ENCODE data around the gene TMEM132D. TPM values are rescaled to one million over a fixed set of nuclear protein-coding genes. Genes with fewer than 3 reads are reported as not detected.

Gene TMEM132D
- polyA plus RNA-seq, 1 experiment, result 0.02 TPM

DNA sequence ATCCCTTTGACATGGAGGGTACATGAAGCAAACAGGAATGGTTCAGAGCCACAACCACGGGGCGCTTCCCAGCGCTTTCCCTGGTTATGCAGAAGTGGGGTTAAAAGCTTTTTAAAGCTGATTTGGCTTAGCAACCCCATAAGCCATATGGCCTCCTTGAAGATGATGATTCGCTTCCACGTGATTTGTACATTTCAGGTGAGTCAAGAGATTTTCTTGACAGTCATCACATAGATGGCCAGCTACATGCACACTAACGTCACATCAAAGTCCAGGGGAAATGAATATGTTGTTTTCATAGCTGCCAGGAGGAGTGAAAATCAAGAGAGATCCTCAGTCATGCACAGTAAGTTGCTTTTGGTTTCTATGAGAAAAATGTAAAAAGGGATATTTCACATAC is 309.7 kb downstream of the TMEM132D start:
- TF ChIP-seq, protein P1, sequence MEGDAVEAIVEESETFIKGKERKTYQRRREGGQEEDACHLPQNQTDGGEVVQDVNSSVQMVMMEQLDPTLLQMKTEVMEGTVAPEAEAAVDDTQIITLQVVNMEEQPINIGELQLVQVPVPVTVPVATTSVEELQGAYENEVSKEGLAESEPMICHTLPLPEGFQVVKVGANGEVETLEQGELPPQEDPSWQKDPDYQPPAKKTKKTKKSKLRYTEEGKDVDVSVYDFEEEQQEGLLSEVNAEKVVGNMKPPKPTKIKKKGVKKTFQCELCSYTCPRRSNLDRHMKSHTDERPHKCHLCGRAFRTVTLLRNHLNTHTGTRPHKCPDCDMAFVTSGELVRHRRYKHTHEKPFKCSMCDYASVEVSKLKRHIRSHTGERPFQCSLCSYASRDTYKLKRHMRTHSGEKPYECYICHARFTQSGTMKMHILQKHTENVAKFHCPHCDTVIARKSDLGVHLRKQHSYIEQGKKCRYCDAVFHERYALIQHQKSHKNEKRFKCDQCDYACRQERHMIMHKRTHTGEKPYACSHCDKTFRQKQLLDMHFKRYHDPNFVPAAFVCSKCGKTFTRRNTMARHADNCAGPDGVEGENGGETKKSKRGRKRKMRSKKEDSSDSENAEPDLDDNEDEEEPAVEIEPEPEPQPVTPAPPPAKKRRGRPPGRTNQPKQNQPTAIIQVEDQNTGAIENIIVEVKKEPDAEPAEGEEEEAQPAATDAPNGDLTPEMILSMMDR (IDR thresholded peaks at IDR 0.05; ENCODE audit: insufficient read depth, low read depth, low read length), result no peak
- Histone ChIP-seq H3K4me3 (ENCODE audit: low read depth, low read length) (no peak overlapping the region), H3K27me3 (ENCODE audit: control insufficient read depth, insufficient read depth, low read length) (no peaks in the 10 kb centered on the region), H3K36me3 (ENCODE audit: control insufficient read depth, insufficient read depth, low read length) (no peaks in the 10 kb centered on the region)
- ChIA-PET CTCF (no interaction called here), POLR2A (no interaction called here)
- DNase-seq (ENCODE audit: low read depth), result no peak

- DNase-seq (ENCODE audit: low read depth), result no peak
- ChIA-PET POLR2A (no interaction called here), CTCF (no interaction called here)
- no peaks in the 10 kb centered on the region for H3K36me3 ChIP-seq (ENCODE audit: control insufficient read depth, insufficient read depth, low read length)
- H3K4me3 ChIP-seq (ENCODE audit: low read depth, low read length), result no peak overlapping the region
- TF ChIP-seq, protein P1 (IDR thresholded peaks at IDR 0.05; ENCODE audit: insufficient read depth, low read depth, low read length), result no peak
- no peaks in the 10 kb centered on the region for H3K27me3 ChIP-seq (ENCODE audit: control insufficient read depth, insufficient read depth, low read length)
Observed at GRCh38 chr12:129592449-129592848, 311.4 kb downstream of the TMEM132D start.

DNA sequence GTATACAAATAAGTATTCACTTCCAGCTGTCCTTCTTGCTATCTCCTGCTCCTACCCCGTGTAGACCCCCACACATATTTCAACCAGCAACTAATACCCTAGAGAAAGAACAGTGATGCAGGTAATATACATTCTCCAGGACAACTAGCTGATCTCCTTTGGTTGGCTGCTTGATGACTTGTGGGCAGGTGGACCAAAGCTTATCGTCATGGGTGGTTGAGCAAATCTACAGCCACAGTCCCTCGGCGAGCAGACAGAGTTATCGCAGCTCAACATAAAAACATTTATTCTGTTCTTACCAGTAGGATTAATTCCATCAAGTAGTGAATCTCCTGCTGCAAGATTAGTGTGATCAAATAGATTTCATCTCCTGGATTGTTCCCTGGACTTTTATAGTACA is 314.3 kb downstream of the TMEM132D start:
- no peaks in the 10 kb centered on the region for H3K36me3 ChIP-seq (ENCODE audit: control insufficient read depth, insufficient read depth, low read length)
- TF ChIP-seq, protein P1 (IDR thresholded peaks at IDR 0.05; ENCODE audit: insufficient read depth, low read depth, low read length), result no peak
- ChIA-PET POLR2A (no interaction called here), CTCF (no interaction called here)
- H3K27me3 ChIP-seq (ENCODE audit: control insufficient read depth, insufficient read depth, low read length), result no peaks in the 10 kb centered on the region
- H3K4me3 ChIP-seq (ENCODE audit: low read depth, low read length), result no peak overlapping the region
- no peak for DNase-seq (ENCODE audit: low read depth)

- CTCF ChIA-PET, result no interaction called here
- Histone ChIP-seq H3K4me3 (ENCODE audit: low read depth, low read length) (no peak overlapping the region), H3K36me3 (ENCODE audit: control insufficient read depth, insufficient read depth, low read length) (no peaks in the 10 kb centered on the region)
Observed at GRCh38 chr12:129588142-129588541, 315.7 kb downstream of the TMEM132D start.

DNA sequence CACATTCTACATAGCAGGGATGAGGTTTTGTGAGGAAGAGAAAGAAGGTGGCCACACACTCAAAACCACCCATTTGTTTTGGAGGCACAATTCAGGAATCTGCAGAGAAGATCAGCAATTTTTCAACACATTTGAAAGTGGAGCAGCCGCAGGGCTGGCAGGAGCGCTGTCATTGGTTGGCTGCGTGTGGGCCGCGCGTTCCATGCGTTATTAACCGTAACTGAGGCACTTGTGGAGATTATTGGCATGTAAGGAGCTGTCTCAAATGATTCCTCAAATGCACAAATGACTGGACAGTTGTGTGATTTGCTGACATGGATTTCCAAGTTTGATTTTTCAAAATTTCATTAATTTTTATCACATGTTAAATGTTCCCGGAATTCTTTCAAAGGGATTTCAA is 318.5 kb downstream of the TMEM132D start:
- H3K4me3 ChIP-seq (ENCODE audit: low read depth, low read length), result no peak overlapping the region
- POLR2A ChIA-PET, result no interaction called here
- no peaks in the 10 kb centered on the region for H3K36me3 ChIP-seq (ENCODE audit: control insufficient read depth, insufficient read depth, low read length)
- TF ChIP-seq, protein P1 (IDR thresholded peaks at IDR 0.05; ENCODE audit: insufficient read depth, low read depth, low read length), result no peak
- no peaks in the 10 kb centered on the region for H3K27me3 ChIP-seq (ENCODE audit: control insufficient read depth, insufficient read depth, low read length)
- CTCF ChIA-PET, result no interaction called here
- no peak for DNase-seq (ENCODE audit: low read depth)

More at GRCh38 chr12:129588142-129588541, 315.7 kb downstream of the TMEM132D start:
- no peaks in the 10 kb centered on the region for H3K27me3 ChIP-seq (ENCODE audit: control insufficient read depth, insufficient read depth, low read length)
- no peak for DNase-seq (ENCODE audit: low read depth)
- TF ChIP-seq, protein P1 (IDR thresholded peaks at IDR 0.05; ENCODE audit: insufficient read depth, low read depth, low read length), result no peak
- POLR2A ChIA-PET, result no interaction called here
